Activated CD8-positive, alpha-beta memory T cell treated with anti-CD3 and anti-CD28 coated beads, Interleukin-2, amount 50 U/mL, for 1 hour (primary cell): ENCODE measurements around the gene CCS.
"Not testable (repeated sequence)": the region's sequence is repeated elsewhere in the genome, so short reads cannot be mapped to it uniquely, and the experiment has no call there.

Experiments
- DNase-seq: peaks from one replicate; pipeline ENCODE4 v3.0.0-alpha.2; 2020; ENCODE audit errors: extremely low read depth

CCS gene

GRCh38 chr11:66592457-66593302, at the start of gene CCS, which contains the start of gene CCDC87:
Gene CCS, plus strand, starts transcription at chr11:66593185. Its CDS starts 77 bp downstream, at chr11:66593262.
Gene CCDC87, minus strand, starts transcription at chr11:66593063. Its CDS starts 48 bp downstream, at chr11:66593015.
- DNase-seq: peak; percentile 94

GRCh38 chr11:66543263-66544107, 49.5 kb upstream of the CCS start:
- DNase-seq: peak; percentile 31

GRCh38 chr11:66544952-66545351, 48.0 kb upstream of the CCS start:
- DNase-seq: not testable (repeated sequence)

GRCh38 chr11:66545701-66546367, 47.2 kb upstream of the CCS start, which contains the start of gene ZDHHC24:
Gene ZDHHC24, minus strand, starts transcription at chr11:66546048. Its CDS starts 45 bp downstream, at chr11:66546003.
- DNase-seq: peak; percentile 20

- DNase-seq: no peak
These were observed 46.5 kb upstream of the CCS start, which contains the start of gene ACTN3 for GRCh38 chr11:66546368-66546965. Gene ACTN3, plus strand, starts transcription at chr11:66546903. Its CDS starts 35 bp downstream, at chr11:66546938.

- no peak for DNase-seq
These were observed 45.9 kb upstream of the CCS start for GRCh38 chr11:66546966-66547661.

- no peak for DNase-seq
These were observed 45.3 kb upstream of the CCS start for GRCh38 chr11:66547662-66548009.

- no peak for DNase-seq
These were observed 44.9 kb upstream of the CCS start for GRCh38 chr11:66548041-66548440.

- DNase-seq: no peak
These were observed 44.0 kb upstream of the CCS start for GRCh38 chr11:66548774-66549630.

- no peak for DNase-seq
These were observed 43.3 kb upstream of the CCS start for GRCh38 chr11:66549696-66550095.

- DNase-seq: no peak
These were observed 42.1 kb upstream of the CCS start for GRCh38 chr11:66550887-66551286.

- no peak for DNase-seq
These were observed 38.4 kb upstream of the CCS start for GRCh38 chr11:66554602-66555001.

GRCh38 chr11:66555416-66555815, 37.6 kb upstream of the CCS start:
- DNase-seq: no peak

- no peak for DNase-seq
These were observed 36.9 kb upstream of the CCS start for GRCh38 chr11:66556086-66556485.

- no peak for DNase-seq
These were observed 35.2 kb upstream of the CCS start for GRCh38 chr11:66557733-66558326.

- no peak for DNase-seq
These were observed 33.7 kb upstream of the CCS start for GRCh38 chr11:66559142-66559865.

GRCh38 chr11:66559866-66560676, 32.9 kb upstream of the CCS start:
- no peak for DNase-seq
